GM21528 (cell line): ENCODE data around the gene OSGEP.

Source experiments
- ATAC-seq: cut with Tn5 transposase; IDR thresholded peaks from one replicate; pipeline ENCODE4 v1.9.1; 2021; ENCODE audit warnings: mild to moderate bottlenecking, moderate library complexity; ENCODE audit not compliant: unreplicated experiment, low FRiP score

Gene OSGEP

GRCh38 chr14:20400965-20401593 is 53.5 kb downstream of the OSGEP start:
- ATAC-seq, result no peak

- ATAC-seq, result no peak
Observed at GRCh38 chr14:20400589-20400964, 54.0 kb downstream of the OSGEP start.

GRCh38 chr14:20397511-20397910 is 57.1 kb downstream of the OSGEP start:
- ATAC-seq, result no peak
